Chondrocyte (in vitro differentiated cells): ENCODE measurements around the gene PPP1R9A. TPM values are rescaled to one million over a fixed set of nuclear protein-coding genes. Genes with fewer than 3 reads are reported as not detected.

Experiments used
- DNase-seq: peaks from one replicate; pipeline ENCODE4 v3.0.0; 2021; ENCODE audit warnings: mixed read lengths, low spot score
- H3K27ac Mint-ChIP-seq: one replicate; pipeline ENCODE4 v1.8.0; 2021; ENCODE audit warnings: mild to moderate bottlenecking, moderate library complexity, mixed read lengths; ENCODE audit not compliant: unreplicated experiment
- H3K27me3 Mint-ChIP-seq: 2 replicates; pipeline ENCODE4 v1.8.0; 2021; ENCODE audit warnings: low read depth, mixed read lengths
- H3K36me3 Mint-ChIP-seq: 2 replicates; pipeline ENCODE4 v1.8.0; 2021; ENCODE audit warnings: low read depth, mixed read lengths
- H3K4me1 Mint-ChIP-seq: 2 replicates; pipeline ENCODE4 v1.8.0; 2021; ENCODE audit warnings: low read depth, mild to moderate bottlenecking, mixed read lengths
- H3K4me3 Mint-ChIP-seq: one replicate; pipeline ENCODE4 v1.8.0; 2021; ENCODE audit warnings: mild to moderate bottlenecking, moderate library complexity, mixed read lengths; ENCODE audit not compliant: unreplicated experiment
- H3K9me3 Mint-ChIP-seq: 2 replicates; pipeline ENCODE4 v1.8.0; 2021; ENCODE audit warnings: low read depth, mixed read lengths
- CTCF ChIP-seq: fragments of 200-600 bp; sonication (generic); IDR thresholded peaks from 2 replicates; pipeline ENCODE4 v1.5.0; 2021; ENCODE audit warnings: antibody characterized with exemption, mild to moderate bottlenecking, moderate library complexity
- total RNA-seq: library from RNA; stranded (reverse); gene quantifications from 3 replicates; pipeline ENCODE4 v1.2.1, GENCODE V29; 2021

PPP1R9A gene
- total RNA-seq, 1 donor from 2014 or later: 4.1 TPM

GRCh38 chr7:94973844-94974243 lies 66.5 kb downstream of the PPP1R9A start:
- H3K4me3 Mint-ChIP-seq: no peak overlapping the region
- no peak for DNase-seq
- no peaks in the 10 kb centered on the region for H3K9me3 Mint-ChIP-seq
- no peaks in the 10 kb centered on the region for H3K27me3 Mint-ChIP-seq
- peaks cover 47% of the 10 kb centered on the region for H3K4me1 Mint-ChIP-seq
- H3K36me3 Mint-ChIP-seq: no peaks in the 10 kb centered on the region
- TF ChIP-seq CTCF: no peak
- H3K27ac Mint-ChIP-seq: no peak overlapping the region

- H3K9me3 Mint-ChIP-seq: no peaks in the 10 kb centered on the region
- H3K27ac Mint-ChIP-seq: peak overlapping the region; percentile 22
Observed at GRCh38 chr7:94974423-94974822, 67.0 kb downstream of the PPP1R9A start.

GRCh38 chr7:94975336-94975735 lies 67.9 kb downstream of the PPP1R9A start:
- TF ChIP-seq CTCF: no peak
- Mint-ChIP-seq H3K27ac (peak overlapping the region; percentile 23), H3K9me3 (no peaks in the 10 kb centered on the region), H3K27me3 (no peaks in the 10 kb centered on the region), H3K4me1 (peaks cover 47% of the 10 kb centered on the region), H3K36me3 (no peaks in the 10 kb centered on the region), H3K4me3 (no peak overlapping the region)
- DNase-seq: no peak

More at GRCh38 chr7:94974423-94974822, 67.0 kb downstream of the PPP1R9A start:
- H3K36me3 Mint-ChIP-seq: no peaks in the 10 kb centered on the region
- no peak for TF ChIP-seq CTCF
- peaks cover 47% of the 10 kb centered on the region for H3K4me1 Mint-ChIP-seq
- H3K4me3 Mint-ChIP-seq: no peak overlapping the region
- DNase-seq: no peak
- no peaks in the 10 kb centered on the region for H3K27me3 Mint-ChIP-seq

- Mint-ChIP-seq H3K36me3 (peaks cover 2% of the 10 kb centered on the region), H3K4me1 (peaks cover 4% of the 10 kb centered on the region), H3K9me3 (peaks cover 4% of the 10 kb centered on the region), H3K4me3 (no peak overlapping the region), H3K27ac (no peak overlapping the region), H3K27me3 (no peaks in the 10 kb centered on the region)
- no peak for TF ChIP-seq CTCF
- no peak for DNase-seq
Observed at GRCh38 chr7:94980418-94981142, 73.2 kb downstream of the PPP1R9A start.

GRCh38 chr7:94995921-94996320 lies 88.5 kb downstream of the PPP1R9A start:
- no peak for TF ChIP-seq CTCF
- Mint-ChIP-seq H3K27me3 (no peaks in the 10 kb centered on the region), H3K36me3 (no peaks in the 10 kb centered on the region), H3K4me3 (no peak overlapping the region), H3K4me1 (peaks cover 4% of the 10 kb centered on the region), H3K9me3 (peaks cover 10% of the 10 kb centered on the region), H3K27ac (no peak overlapping the region)
- no peak for DNase-seq
